ENCODE data around the gene SEC14L5. TPM values are rescaled to one million over a fixed set of nuclear protein-coding genes. Genes with fewer than 3 reads are reported as not detected.

The SEC14L5 gene
- total and polyA plus RNA-seq, 2 donors (not counting 3 experiments of a cell fraction or from before 2014, with no cell fraction given): not detected

GRCh38 chr16:5012887-5013286 lies 54.8 kb downstream of the SEC14L5 start:
- H3K79me2 ChIP-seq (ENCODE audit: control insufficient read depth, insufficient read depth, low read length): no peaks in the 10 kb centered on the region
- no peaks in the 10 kb centered on the region for H4K20me1 ChIP-seq (replicated peaks; ENCODE audit: control insufficient read depth, extremely low read depth, insufficient read depth, low read length)
- H3K36me3 ChIP-seq (ENCODE audit: control insufficient read depth in 2 of 2, extremely low read depth in 1 of 2, insufficient read depth in 2 of 2, low read length in 2 of 2): no peaks in the 10 kb centered on the region
- no peak overlapping the region for H2AFZ ChIP-seq (ENCODE audit: low read depth, low read length)
- ChIA-PET CTCF (no interaction called here), POLR2A (no interaction called here)
- no peak overlapping the region for H3K4me3 ChIP-seq (replicated peaks in 1 of 3; ENCODE audit: insufficient read depth in 1 of 3, low read depth in 1 of 3, low read length in 3 of 3)
- TF ChIP-seq POLR2A (IDR thresholded peaks at IDR 0.05; ENCODE audit: low read depth, low read length) (no peak), EZH2 (IDR thresholded peaks at IDR 0.05; ENCODE audit: borderline replicate concordance, low read depth, low read length, severe bottlenecking) (no peak), FOS (IDR thresholded peaks at IDR 0.05; ENCODE audit: borderline replicate concordance, insufficient read depth, low read length) (no peak), CTCF (IDR thresholded peaks at IDR 0.05; ENCODE audit: extremely low read depth in 1 of 2, insufficient read depth in 1 of 2, low read depth in 1 of 2, low read length in 2 of 2) (no peak), POLR2AphosphoS5 (IDR thresholded peaks at IDR 0.05; ENCODE audit: insufficient read depth, low read depth, low read length) (no peak), MYC (IDR thresholded peaks at IDR 0.05; ENCODE audit: low read depth, low read length) (no peak), JUN (IDR thresholded peaks at IDR 0.05; ENCODE audit: borderline replicate concordance, insufficient read depth, insufficient read length, low read depth) (no peak), GATA2 (IDR thresholded peaks at IDR 0.05; ENCODE audit: insufficient read depth, insufficient read length, low read depth, low read length) (no peak), MAX (IDR thresholded peaks at IDR 0.05; ENCODE audit: insufficient read depth, insufficient read length) (no peak)
- H3K4me2 ChIP-seq (ENCODE audit: insufficient read depth, low read length): no peak overlapping the region
- FAIRE-seq (no peak), DNase-seq (ENCODE audit: low read depth, low spot score) (no peak)
- BruUV-seq (replicated peaks): no TSS peak
- no peaks in the 10 kb centered on the region for H3K27me3 ChIP-seq (ENCODE audit: control insufficient read depth in 2 of 2, insufficient read depth in 2 of 2, low read length in 2 of 2)
- intact Hi-C loops (cut with micrococcal nuclease) (no loop called here), dilution Hi-C loops (cut with MboI; ENCODE audit: extremely low pct_ligation_motif_present, low sequenced_read_pairs) (no loop called here)
- H3K27ac ChIP-seq (ENCODE audit: insufficient read depth, low read depth, low read length): no peak overlapping the region
- H3K9ac ChIP-seq (replicated peaks; ENCODE audit: extremely low read depth, insufficient read depth, low read length): no peak overlapping the region
- H3K9me1 ChIP-seq (replicated peaks; ENCODE audit: control insufficient read depth, extremely low read depth, insufficient read depth, low read length): no peaks in the 10 kb centered on the region
- H3K9me3 ChIP-seq (replicated peaks; ENCODE audit: control insufficient read depth, insufficient read depth, low read length): no peaks in the 10 kb centered on the region
- no peaks in the 10 kb centered on the region for H3K4me1 ChIP-seq (ENCODE audit: control insufficient read depth, extremely low read depth, insufficient read depth, low read length)

All from endothelial cell of umbilical vein (primary cell).